Natural killer cell (primary cell): ENCODE measurements around the gene SFMBT1. TPM values are rescaled to one million over a fixed set of nuclear protein-coding genes. Genes with fewer than 3 reads are reported as not detected.

Experiments
- ATAC-seq, 3 donors: fragments of 150-1000 bp in 2 of 3; fragments of 200-7000 bp in 1 of 3; cut with Tn5 transposase; 1 replicate in 1 of 3; 2 replicates in 2 of 3; pipeline ENCODE4 v1.10.0; 2021; ENCODE audit warnings: mild to moderate bottlenecking in 2 of 3, moderate library complexity in 2 of 3
- DNase-seq, 2 donors: peaks; one replicate each; pipeline versions ENCODE4 v3.0.0 to v3.0.0-alpha.2; 2013 to 2021; ENCODE audit warnings: mixed read lengths in 1 of 2
- H3K27ac ChIP-seq: one replicate; pipeline ENCODE4 v1.5.1; 2013; ENCODE audit warnings: mild to moderate bottlenecking, low read length
- H3K27me3 ChIP-seq: one replicate; pipeline ENCODE4 v1.6.1; 2013; ENCODE audit warnings: low read length; ENCODE audit not compliant: control insufficient read depth, insufficient read depth
- H3K36me3 ChIP-seq: one replicate; pipeline ENCODE4 v1.6.1; 2013; ENCODE audit warnings: low read length; ENCODE audit not compliant: control insufficient read depth, insufficient read depth
- H3K4me1 ChIP-seq: one replicate; pipeline ENCODE4 v1.6.1; 2013; ENCODE audit warnings: low read length; ENCODE audit not compliant: control insufficient read depth, insufficient read depth
- H3K4me3 ChIP-seq: one replicate; pipeline ENCODE4 v1.5.1; 2013; ENCODE audit warnings: low read length
- H3K9me3 ChIP-seq: one replicate; pipeline ENCODE4 v1.6.1; 2013; ENCODE audit warnings: low read length; ENCODE audit not compliant: control insufficient read depth, insufficient read depth
- H3K27ac Mint-ChIP-seq, 2 donors: one replicate each; pipeline ENCODE4 v1.8.0; 2022; ENCODE audit warnings: mild to moderate bottlenecking in 2 of 2, mixed read lengths in 2 of 2, moderate library complexity in 1 of 2
- H3K27me3 Mint-ChIP-seq, 2 donors: one replicate each; pipeline ENCODE4 v1.8.0; 2022; ENCODE audit warnings: low read depth in 2 of 2, mixed read lengths in 2 of 2
- H3K36me3 Mint-ChIP-seq: one replicate; pipeline ENCODE4 v1.8.0; 2022; ENCODE audit warnings: mixed read lengths
- H3K4me1 Mint-ChIP-seq, 2 donors: one replicate each; pipeline ENCODE4 v1.8.0; 2022; ENCODE audit warnings: mixed read lengths in 2 of 2
- H3K4me3 Mint-ChIP-seq: one replicate; pipeline ENCODE4 v1.8.0; 2022; ENCODE audit warnings: mild to moderate bottlenecking, moderate library complexity, mixed read lengths
- H3K9me3 Mint-ChIP-seq, 2 donors: one replicate each; pipeline ENCODE4 v1.8.0; 2022; ENCODE audit warnings: mixed read lengths in 2 of 2
- WGBS: methylation state at CpG from one replicate; pipeline ENCODE4 v1.1.7; 2013; ENCODE audit warnings: missing lambda C conversion rate; ENCODE audit not compliant: insufficient coverage; 5-methylcytosine and 5-hydroxymethylcytosine counted together
- intact Hi-C: fragments of 100-400 bp; cut with micrococcal nuclease; formaldehyde crosslinking; loops from one replicate; pipeline ENCODE4 v1.14.2; 2022
- total RNA-seq, 4 donors: library from RNA; stranded (reverse); fragments of 120-200 nt in 1 of 4; gene quantifications; one replicate each; pipeline versions ENCODE4 v1.2.3 to v1.2.4, GENCODE V29; 2013 to 2022
- TF ChIP-seq, protein P1 (sequence below): fragments of 200-600 bp; IDR thresholded peaks from one replicate; pipeline ENCODE4 v1.8.0; 2022; ENCODE audit warnings: antibody characterized with exemption

The SFMBT1 gene
- total RNA-seq, 3 donors from 2014 or later (not counting 1 experiment from before 2014, with no cell fraction given): 20.2 to 22.3 (median 22.2) TPM

DNA sequence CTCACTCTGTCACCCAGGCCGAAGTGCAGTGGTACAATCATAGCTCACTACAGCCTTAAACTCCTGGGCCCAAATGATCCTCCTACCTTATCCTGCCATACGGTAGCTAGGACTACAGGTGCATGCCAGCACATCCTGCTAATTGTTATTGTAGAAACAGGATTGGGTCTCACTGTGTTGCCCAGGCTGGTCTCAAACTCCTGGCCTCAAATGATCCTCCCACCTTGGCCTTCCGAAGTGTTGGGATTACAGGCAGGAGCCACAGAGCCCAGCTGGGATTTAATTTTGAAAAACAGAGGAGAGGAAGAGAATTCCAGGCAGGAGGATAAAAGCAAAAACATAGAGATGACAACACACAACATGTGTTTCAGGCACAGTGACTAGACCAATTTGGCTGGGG, 40.5 kb downstream of the SFMBT1 start:
- DNase-seq: no peak
- intact Hi-C loops: no loop called here
- H3K4me1 ChIP-seq: no peaks in the 10 kb centered on the region
- H3K27ac ChIP-seq: no peak overlapping the region
- no peaks in the 10 kb centered on the region for H3K27me3 Mint-ChIP-seq
- H3K9me3 Mint-ChIP-seq: no peaks in the 10 kb centered on the region
- no peak overlapping the region for H3K4me3 ChIP-seq
- H3K4me3 Mint-ChIP-seq: no peak overlapping the region
- no peak for ATAC-seq
- H3K36me3 Mint-ChIP-seq: no peaks in the 10 kb centered on the region
- H3K4me1 Mint-ChIP-seq: peaks cover 6 to 11% of the 10 kb centered on the region in 2 donors
- no peaks in the 10 kb centered on the region for H3K27me3 ChIP-seq
- WGBS: 70% methylated on average over 3 of the region's 3 CpGs
- TF ChIP-seq, protein P1, sequence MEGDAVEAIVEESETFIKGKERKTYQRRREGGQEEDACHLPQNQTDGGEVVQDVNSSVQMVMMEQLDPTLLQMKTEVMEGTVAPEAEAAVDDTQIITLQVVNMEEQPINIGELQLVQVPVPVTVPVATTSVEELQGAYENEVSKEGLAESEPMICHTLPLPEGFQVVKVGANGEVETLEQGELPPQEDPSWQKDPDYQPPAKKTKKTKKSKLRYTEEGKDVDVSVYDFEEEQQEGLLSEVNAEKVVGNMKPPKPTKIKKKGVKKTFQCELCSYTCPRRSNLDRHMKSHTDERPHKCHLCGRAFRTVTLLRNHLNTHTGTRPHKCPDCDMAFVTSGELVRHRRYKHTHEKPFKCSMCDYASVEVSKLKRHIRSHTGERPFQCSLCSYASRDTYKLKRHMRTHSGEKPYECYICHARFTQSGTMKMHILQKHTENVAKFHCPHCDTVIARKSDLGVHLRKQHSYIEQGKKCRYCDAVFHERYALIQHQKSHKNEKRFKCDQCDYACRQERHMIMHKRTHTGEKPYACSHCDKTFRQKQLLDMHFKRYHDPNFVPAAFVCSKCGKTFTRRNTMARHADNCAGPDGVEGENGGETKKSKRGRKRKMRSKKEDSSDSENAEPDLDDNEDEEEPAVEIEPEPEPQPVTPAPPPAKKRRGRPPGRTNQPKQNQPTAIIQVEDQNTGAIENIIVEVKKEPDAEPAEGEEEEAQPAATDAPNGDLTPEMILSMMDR: no peak
- no peaks in the 10 kb centered on the region for H3K36me3 ChIP-seq
- no peak overlapping the region for H3K27ac Mint-ChIP-seq
- H3K9me3 ChIP-seq: no peaks in the 10 kb centered on the region

DNA sequence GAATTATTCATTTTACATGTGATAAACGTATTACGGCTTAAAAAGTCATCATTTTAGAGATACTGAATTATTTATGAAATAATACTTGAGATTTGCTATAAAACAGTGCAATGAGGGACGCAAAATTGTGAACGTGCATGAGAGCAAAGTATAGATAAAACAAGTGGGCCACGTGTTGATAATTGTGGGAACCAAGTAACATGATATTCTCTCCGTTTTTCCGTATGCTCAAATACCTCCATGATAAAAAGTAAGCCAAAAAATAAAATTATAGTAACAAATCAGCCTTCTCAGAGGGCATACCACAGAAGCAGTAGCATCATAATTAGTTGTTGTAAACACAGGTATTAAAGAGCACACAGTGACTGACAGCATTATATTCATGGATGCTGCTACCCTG, 42.6 kb downstream of the SFMBT1 start:
- no peaks in the 10 kb centered on the region for H3K4me1 ChIP-seq
- H3K9me3 ChIP-seq: no peaks in the 10 kb centered on the region
- ATAC-seq (no peak), DNase-seq (no peak)
- H3K4me3 ChIP-seq: no peak overlapping the region
- WGBS: 79% methylated on average over 2 of the region's 7 CpGs
- no peaks in the 10 kb centered on the region for H3K36me3 Mint-ChIP-seq
- TF ChIP-seq, protein P1: no peak
- no peaks in the 10 kb centered on the region for H3K27me3 ChIP-seq
- H3K36me3 ChIP-seq: no peaks in the 10 kb centered on the region
- no peak overlapping the region for H3K27ac ChIP-seq
- H3K9me3 Mint-ChIP-seq: no peaks in the 10 kb centered on the region
- no peaks in the 10 kb centered on the region for H3K27me3 Mint-ChIP-seq
- H3K4me1 Mint-ChIP-seq: peaks cover 0 to 8% of the 10 kb centered on the region in 2 donors
- no peak overlapping the region for H3K27ac Mint-ChIP-seq
- H3K4me3 Mint-ChIP-seq: no peak overlapping the region
- intact Hi-C loops: no loop called here

DNA sequence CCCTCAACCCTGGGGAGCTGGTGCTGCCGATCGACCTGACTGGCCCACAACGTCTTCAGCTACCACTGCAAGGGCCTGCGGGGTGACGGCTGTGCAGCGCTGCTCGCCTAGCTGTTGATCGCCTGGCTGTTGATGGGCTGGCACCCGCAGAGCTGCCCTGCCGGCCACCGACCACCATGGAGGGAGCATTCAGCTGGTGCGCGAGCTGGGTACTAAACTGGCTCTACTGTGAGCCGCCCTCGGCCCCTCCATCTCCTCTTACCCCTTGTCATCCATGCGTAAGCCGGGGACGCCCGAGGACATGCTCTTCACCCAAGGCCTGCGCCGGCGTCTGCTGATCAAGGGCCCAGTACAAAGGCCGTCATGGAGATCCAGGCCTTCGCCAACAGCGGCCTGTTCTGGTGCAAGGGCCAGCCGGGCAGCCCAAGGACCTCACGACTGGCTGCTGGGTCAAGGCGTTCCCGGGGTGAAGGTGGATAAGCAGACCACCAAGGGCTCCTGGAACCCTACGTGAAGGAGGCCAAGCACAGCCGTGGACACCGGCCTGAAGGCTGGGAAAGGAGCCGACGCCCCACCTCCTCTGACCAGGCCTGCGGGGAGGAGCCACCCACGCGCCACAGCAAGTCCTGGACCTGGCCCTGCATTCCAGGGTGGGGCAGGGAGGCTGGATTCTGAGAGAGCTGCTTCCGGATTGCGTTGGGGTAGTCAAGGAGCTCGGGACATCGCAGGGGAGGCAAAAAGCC, 46.9 kb downstream of the SFMBT1 start:
- no peaks in the 10 kb centered on the region for H3K36me3 Mint-ChIP-seq
- H3K27ac Mint-ChIP-seq: no peak overlapping the region
- Histone ChIP-seq H3K9me3 (no peaks in the 10 kb centered on the region), H3K4me3 (no peak overlapping the region), H3K27me3 (no peaks in the 10 kb centered on the region), H3K4me1 (no peaks in the 10 kb centered on the region), H3K27ac (no peak overlapping the region), H3K36me3 (no peaks in the 10 kb centered on the region)
- H3K4me3 Mint-ChIP-seq: no peak overlapping the region
- H3K27me3 Mint-ChIP-seq: no peaks in the 10 kb centered on the region
- no peaks in the 10 kb centered on the region for H3K9me3 Mint-ChIP-seq
- DNase-seq: no peak
- intact Hi-C loops: no loop called here
- ATAC-seq: peak in 1 of 3 donors; percentile 14
- WGBS: 95% methylated on average over 40 of the region's 41 CpGs
- TF ChIP-seq, protein P1: no peak
- H3K4me1 Mint-ChIP-seq: peaks cover 0 to 4% of the 10 kb centered on the region in 2 donors

DNA sequence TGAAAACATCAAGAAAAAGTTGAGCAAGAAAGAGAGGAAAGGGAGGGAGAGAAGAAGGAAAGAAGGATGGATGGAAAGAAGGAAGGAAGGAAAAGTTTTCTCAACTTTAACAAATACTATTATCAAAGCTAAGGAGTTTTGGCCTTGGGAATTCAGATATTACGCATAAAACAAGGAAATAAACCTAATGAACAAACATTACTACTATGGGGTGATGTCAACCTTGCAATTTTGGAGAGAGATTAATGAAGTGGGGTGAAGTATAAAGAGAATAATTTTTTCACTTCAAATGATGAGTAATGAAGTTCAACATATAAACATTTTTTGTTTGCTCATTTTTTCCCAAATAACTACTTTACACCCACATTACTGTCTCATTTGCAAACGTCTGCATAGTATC, 55.2 kb downstream of the SFMBT1 start:
- peaks cover 8 to 13% of the 10 kb centered on the region in 2 donors for H3K4me1 Mint-ChIP-seq
- intact Hi-C loops: no loop called here
- no peak for ATAC-seq

More for the DNA sequence above, 55.2 kb downstream of the SFMBT1 start:
- Mint-ChIP-seq H3K4me3 (no peak overlapping the region), H3K27me3 (no peaks in the 10 kb centered on the region), H3K9me3 (no peaks in the 10 kb centered on the region), H3K27ac (no peak overlapping the region), H3K36me3 (no peaks in the 10 kb centered on the region)
- Histone ChIP-seq H3K4me1 (no peaks in the 10 kb centered on the region), H3K4me3 (no peak overlapping the region), H3K9me3 (no peaks in the 10 kb centered on the region), H3K27ac (no peak overlapping the region), H3K36me3 (no peaks in the 10 kb centered on the region), H3K27me3 (no peaks in the 10 kb centered on the region)
- TF ChIP-seq, protein P1: no peak
- WGBS: 75% methylated on average over 1 of the region's 2 CpGs
- no peak for DNase-seq
